Astrocyte (in vitro differentiated cells and primary cell): ENCODE data around the gene SMYD2. TPM values are rescaled to one million over a fixed set of nuclear protein-coding genes. Genes with fewer than 3 reads are reported as not detected.

Experiments used
- DNase-seq: peaks from one replicate; pipeline ENCODE4 v3.0.0-alpha.2; 2010; ENCODE audit warnings: low read depth
- FAIRE-seq: peaks from 2 replicates; lab custom pipeline; 2011; peaks lifted over from hg19 to GRCh38; lab: Jason Lieb, UNC
- H2AFZ ChIP-seq: 2 replicates; pipeline ENCODE4 v1.6.0; 2012; ENCODE audit warnings: low read depth, low read length, inconsistent platforms
- H3K27ac ChIP-seq: 2 replicates; pipeline ENCODE4 v1.5.1; 2011; ENCODE audit warnings: low read depth, low read length, inconsistent platforms
- H3K27me3 ChIP-seq: 2 replicates; pipeline ENCODE4 v1.6.0; 2011; ENCODE audit warnings: low read length, inconsistent platforms; ENCODE audit not compliant: insufficient read depth
- H3K36me3 ChIP-seq: 2 replicates; pipeline ENCODE4 v1.5.1; 2011; ENCODE audit warnings: low read length, inconsistent platforms; ENCODE audit not compliant: insufficient read depth
- H3K4me1 ChIP-seq: 2 replicates; pipeline ENCODE4 v1.5.1; 2011; ENCODE audit warnings: low read length, inconsistent platforms; ENCODE audit not compliant: insufficient read depth
- H3K4me2 ChIP-seq: 2 replicates; pipeline ENCODE4 v1.6.0; 2012; ENCODE audit warnings: low read length, inconsistent platforms
- H3K4me3 ChIP-seq: 2 replicates; pipeline ENCODE4 v1.5.1; 2011; ENCODE audit warnings: low read depth, mild to moderate bottlenecking, low read length, inconsistent platforms; ENCODE audit not compliant: insufficient read depth
- H3K79me2 ChIP-seq: 2 replicates; pipeline ENCODE4 v1.6.0; 2012; ENCODE audit warnings: mild to moderate bottlenecking, low read length, inconsistent platforms; ENCODE audit not compliant: insufficient read depth
- H3K9ac ChIP-seq: 2 replicates; pipeline ENCODE4 v1.6.0; 2012; ENCODE audit warnings: mild to moderate bottlenecking, low read length, inconsistent platforms
- H3K9me3 ChIP-seq: 2 replicates; pipeline ENCODE4 v1.5.1; 2012; ENCODE audit warnings: low read depth, mild to moderate bottlenecking, low read length, inconsistent platforms; ENCODE audit not compliant: insufficient read depth
- H4K20me1 ChIP-seq: 2 replicates; pipeline ENCODE4 v1.6.0; 2012; ENCODE audit warnings: low read length, inconsistent platforms; ENCODE audit not compliant: insufficient read depth
- H3K27ac Mint-ChIP-seq: one replicate; pipeline ENCODE4 v1.8.0; 2021; ENCODE audit warnings: mild to moderate bottlenecking, mixed read lengths; ENCODE audit not compliant: unreplicated experiment
- H3K27me3 Mint-ChIP-seq: one replicate; pipeline ENCODE4 v1.8.0; 2021; ENCODE audit warnings: low read depth, mixed read lengths; ENCODE audit not compliant: unreplicated experiment
- H3K36me3 Mint-ChIP-seq: one replicate; pipeline ENCODE4 v1.8.0; 2021; ENCODE audit warnings: low read depth, mixed read lengths; ENCODE audit not compliant: unreplicated experiment
- H3K4me1 Mint-ChIP-seq: one replicate; pipeline ENCODE4 v1.8.0; 2021; ENCODE audit warnings: low read depth, mixed read lengths; ENCODE audit not compliant: unreplicated experiment
- H3K4me3 Mint-ChIP-seq: one replicate; pipeline ENCODE4 v1.8.0; 2021; ENCODE audit warnings: mild to moderate bottlenecking, moderate library complexity, mixed read lengths; ENCODE audit not compliant: unreplicated experiment
- H3K9me3 Mint-ChIP-seq: one replicate; pipeline ENCODE4 v1.8.0; 2021; ENCODE audit warnings: mild to moderate bottlenecking, mixed read lengths; ENCODE audit not compliant: unreplicated experiment
- EZH2 ChIP-seq: IDR thresholded peaks from 2 replicates; pipeline ENCODE4 v1.6.1; 2012; ENCODE audit warnings: mild to moderate bottlenecking, low read length, inconsistent platforms; ENCODE audit not compliant: insufficient read depth
- total RNA-seq: library from RNA; stranded (reverse); gene quantifications from 2 replicates; pipeline ENCODE4 v1.2.1, GENCODE V29; 2021
- TF ChIP-seq, protein P1 (sequence below): IDR thresholded peaks from 2 replicates; pipeline ENCODE4 v1.5.1; 2011; ENCODE audit warnings: low read depth, mild to moderate bottlenecking, inconsistent platforms, low read length, moderate library complexity; ENCODE audit not compliant: insufficient read depth

Gene SMYD2
- total RNA-seq, 1 donor from 2014 or later = 38.6 TPM

DNA sequence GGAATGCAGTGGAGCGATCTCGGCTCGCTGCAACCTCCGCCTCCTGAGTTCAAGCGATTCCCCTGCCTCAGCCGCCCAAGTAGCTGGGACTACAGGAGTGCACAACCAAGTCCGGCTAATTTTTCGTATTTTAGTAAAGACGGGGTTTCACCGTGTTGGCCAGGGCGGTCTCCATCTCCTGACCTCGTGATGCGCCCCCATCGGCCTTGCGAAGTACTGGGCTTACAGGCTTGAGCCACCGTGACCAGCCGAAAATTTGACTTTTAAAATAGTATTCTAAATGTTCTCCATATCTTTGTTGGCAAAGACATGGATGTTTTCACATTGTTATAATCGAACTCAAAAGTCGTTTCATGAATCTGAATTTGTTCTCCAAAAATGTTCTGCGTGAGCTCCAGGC is 36.7 kb upstream of the SMYD2 start:
- peaks cover 7% of the 10 kb centered on the region for H3K4me1 ChIP-seq
- no peaks in the 10 kb centered on the region for H3K27me3 ChIP-seq
- no peaks in the 10 kb centered on the region for H3K36me3 ChIP-seq
- no peak overlapping the region for H3K27ac ChIP-seq
- no peak overlapping the region for H3K4me2 ChIP-seq
- DNase-seq (no peak), FAIRE-seq (no peak)
- Mint-ChIP-seq H3K36me3 (no peaks in the 10 kb centered on the region), H3K9me3 (no peaks in the 10 kb centered on the region), H3K27ac (no peak overlapping the region), H3K4me1 (no peaks in the 10 kb centered on the region), H3K27me3 (peaks cover 3% of the 10 kb centered on the region), H3K4me3 (no peak overlapping the region)
- no peak overlapping the region for H2AFZ ChIP-seq
- H3K9ac ChIP-seq = no peak overlapping the region
- no peaks in the 10 kb centered on the region for H3K79me2 ChIP-seq
- TF ChIP-seq EZH2 = no peak
- TF ChIP-seq, protein P1, sequence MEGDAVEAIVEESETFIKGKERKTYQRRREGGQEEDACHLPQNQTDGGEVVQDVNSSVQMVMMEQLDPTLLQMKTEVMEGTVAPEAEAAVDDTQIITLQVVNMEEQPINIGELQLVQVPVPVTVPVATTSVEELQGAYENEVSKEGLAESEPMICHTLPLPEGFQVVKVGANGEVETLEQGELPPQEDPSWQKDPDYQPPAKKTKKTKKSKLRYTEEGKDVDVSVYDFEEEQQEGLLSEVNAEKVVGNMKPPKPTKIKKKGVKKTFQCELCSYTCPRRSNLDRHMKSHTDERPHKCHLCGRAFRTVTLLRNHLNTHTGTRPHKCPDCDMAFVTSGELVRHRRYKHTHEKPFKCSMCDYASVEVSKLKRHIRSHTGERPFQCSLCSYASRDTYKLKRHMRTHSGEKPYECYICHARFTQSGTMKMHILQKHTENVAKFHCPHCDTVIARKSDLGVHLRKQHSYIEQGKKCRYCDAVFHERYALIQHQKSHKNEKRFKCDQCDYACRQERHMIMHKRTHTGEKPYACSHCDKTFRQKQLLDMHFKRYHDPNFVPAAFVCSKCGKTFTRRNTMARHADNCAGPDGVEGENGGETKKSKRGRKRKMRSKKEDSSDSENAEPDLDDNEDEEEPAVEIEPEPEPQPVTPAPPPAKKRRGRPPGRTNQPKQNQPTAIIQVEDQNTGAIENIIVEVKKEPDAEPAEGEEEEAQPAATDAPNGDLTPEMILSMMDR = no peak
- no peaks in the 10 kb centered on the region for H3K9me3 ChIP-seq
- no peak overlapping the region for H3K4me3 ChIP-seq
- H4K20me1 ChIP-seq = no peaks in the 10 kb centered on the region

GRCh38 chr1:214244841-214245240 is 36.1 kb upstream of the SMYD2 start:
- H3K36me3 ChIP-seq = no peaks in the 10 kb centered on the region
- no peak for TF ChIP-seq EZH2
- TF ChIP-seq, protein P1 = no peak
- H3K27ac ChIP-seq = no peak overlapping the region
- no peak overlapping the region for H2AFZ ChIP-seq
- DNase-seq = no peak
- H3K79me2 ChIP-seq = no peaks in the 10 kb centered on the region
- H3K4me1 ChIP-seq = peaks cover 7% of the 10 kb centered on the region
- no peaks in the 10 kb centered on the region for H4K20me1 ChIP-seq
- Mint-ChIP-seq H3K27ac (no peak overlapping the region), H3K4me3 (no peak overlapping the region), H3K36me3 (no peaks in the 10 kb centered on the region), H3K27me3 (peaks cover 3% of the 10 kb centered on the region), H3K9me3 (no peaks in the 10 kb centered on the region), H3K4me1 (no peaks in the 10 kb centered on the region)
- H3K4me3 ChIP-seq = no peak overlapping the region
- no peak for FAIRE-seq
- H3K9me3 ChIP-seq = no peaks in the 10 kb centered on the region
- H3K9ac ChIP-seq = no peak overlapping the region
- no peaks in the 10 kb centered on the region for H3K27me3 ChIP-seq
- H3K4me2 ChIP-seq = no peak overlapping the region

GRCh38 chr1:214247501-214248041 is 33.4 kb upstream of the SMYD2 start:
- DNase-seq = no peak
- Histone ChIP-seq H3K9ac (no peak overlapping the region), H2AFZ (no peak overlapping the region), H3K4me1 (peaks cover 7% of the 10 kb centered on the region), H3K36me3 (no peaks in the 10 kb centered on the region), H3K27ac (no peak overlapping the region), H3K4me2 (no peak overlapping the region), H3K9me3 (no peaks in the 10 kb centered on the region), H3K79me2 (no peaks in the 10 kb centered on the region), H4K20me1 (no peaks in the 10 kb centered on the region), H3K27me3 (no peaks in the 10 kb centered on the region), H3K4me3 (no peak overlapping the region)
- H3K27me3 Mint-ChIP-seq = peaks cover 3% of the 10 kb centered on the region
- H3K4me1 Mint-ChIP-seq = no peaks in the 10 kb centered on the region
- TF ChIP-seq EZH2 = no peak
- TF ChIP-seq, protein P1 = no peak
- no peaks in the 10 kb centered on the region for H3K9me3 Mint-ChIP-seq
- H3K27ac Mint-ChIP-seq = no peak overlapping the region
- FAIRE-seq = no peak
- H3K36me3 Mint-ChIP-seq = no peaks in the 10 kb centered on the region
- H3K4me3 Mint-ChIP-seq = no peak overlapping the region
